Sigmoid colon (tissue), 7 donors: ENCODE data around the gene MCTP1. TPM values are rescaled to one million over a fixed set of nuclear protein-coding genes. Genes with fewer than 3 reads are reported as not detected.

ENCODE experiments used
- polyA plus RNA-seq, 3 donors: library from polyadenylated mRNA; stranded (reverse); fragments of 200-250 nt; gene quantifications; one replicate each; pipeline ENCODE4 v1.2.3, GENCODE V29; 2013
- small RNA-seq, 3 donors: library from RNA; depleted of rRNA; stranded (forward); fragments of <200 nt; gene quantifications; one replicate each; pipeline ENCODE3, GENCODE V24; 2016
- total RNA-seq, 4 donors: library from RNA; depleted of rRNA; stranded (reverse); fragments of >200 nt; gene quantifications; one replicate each; pipeline ENCODE4 v1.1.0, GENCODE V29; 2016
- donor health status: healthy with polysubstance abuse.
- donor health status: Bipolar disorder and iron deficiency.
- donor health status: healthy.

The MCTP1 gene
- total and polyA plus RNA-seq, 7 donors, result 2.1 to 20.5 (median 12.5) TPM

Small RNA genes within 50 kb of the gene (small RNA-seq; reads per million reads assigned to genes)
- 0 reads per million in 3 donors for gene RF02271

Other genes with a start within 250 kb of the MCTP1 start
- not detected for gene FAM81B, start 106.3 kb upstream of the MCTP1 start, total RNA-seq
- not detected for gene FAM81B, start 106.3 kb upstream of the MCTP1 start, polyA plus RNA-seq